Vagina (tissue), 2 donors: ENCODE measurements around the gene VRTN. TPM values are rescaled to one million over a fixed set of nuclear protein-coding genes. Genes with fewer than 3 reads are reported as not detected.
"Not testable (repeated sequence)": the region's sequence is repeated elsewhere in the genome, so short reads cannot be mapped to it uniquely, and the experiment has no call there.

Experiments
- DNase-seq, 2 donors: peaks; one replicate each; pipeline ENCODE4 v3.0.0-alpha.2; 2017; ENCODE audit errors: extremely low spot score in 2 of 2
- H3K27ac ChIP-seq: fragments of 200-600 bp; sonication (generic); one replicate; pipeline ENCODE4 v1.5.1; 2019
- H3K27me3 ChIP-seq: fragments of 200-600 bp; sonication (generic); one replicate; pipeline ENCODE4 v1.5.1; 2019
- H3K36me3 ChIP-seq, 2 donors: fragments of 200-600 bp; sonication (generic); one replicate each; pipeline ENCODE4 v1.5.1; 2017 to 2019
- H3K4me1 ChIP-seq: fragments of 200-600 bp; sonication (generic); one replicate; pipeline ENCODE4 v1.5.1; 2019
- H3K4me3 ChIP-seq, 2 donors: fragments of 200-600 bp; sonication (generic); 1 replicate in 1 of 2; 2 replicates in 1 of 2; pipeline ENCODE4 v1.5.1; 2016 to 2019
- H3K9me3 ChIP-seq: fragments of 200-600 bp; sonication (generic); one replicate; pipeline ENCODE4 v1.5.1; 2019
- CTCF ChIP-seq, 3 experiments: fragments of 450-650 bp in 2 of 3; fragments of 200-600 bp in 1 of 3; sonication (generic) in 1 of 3; IDR thresholded peaks; one replicate each; pipeline ENCODE4 v1.5.1; 2017 to 2019; ENCODE audit warnings: antibody characterized with exemption in 3 of 3, mild to moderate bottlenecking in 2 of 3, moderate library complexity in 2 of 3
- POLR2A ChIP-seq, 2 donors: fragments of 450-650 bp; IDR thresholded peaks; one replicate each; pipeline ENCODE4 v1.6.1; 2017; ENCODE audit warnings: antibody characterized with exemption in 2 of 2, mild to moderate bottlenecking in 2 of 2, moderate library complexity in 2 of 2
- POLR2AphosphoS5 ChIP-seq, 2 donors: sonication (generic); formaldehyde crosslinking; IDR thresholded peaks; one replicate each; pipeline ENCODE4 v1.9.0; 2017; ENCODE audit warnings: antibody characterized with exemption in 2 of 2, mild to moderate bottlenecking in 2 of 2, low read depth in 1 of 2; ENCODE audit not compliant: insufficient read depth in 1 of 2
- intact Hi-C: fragments of 100-400 bp; cut with DNase I; formaldehyde crosslinking; loops from one replicate; pipeline ENCODE4 v1.15.1; 2023
- total RNA-seq: library from RNA; depleted of rRNA; stranded (reverse); fragments of >200 nt; gene quantifications from one replicate; pipeline ENCODE4 v1.2.3, GENCODE V29; 2016

The VRTN gene
- total RNA-seq, 1 donor from 2014 or later = not detected

- intact Hi-C loops = loop anchor here (5.0 kb wide), 1 partner anchor 109 kb away; no protein-coding TSS in a partner anchor
- no peak for DNase-seq
- H3K9me3 ChIP-seq = no peaks in the 10 kb centered on the region
- no peaks in the 10 kb centered on the region for H3K36me3 ChIP-seq
- H3K4me3 ChIP-seq = no peak overlapping the region
- no peaks in the 10 kb centered on the region for H3K27me3 ChIP-seq
- TF ChIP-seq POLR2A (IDR thresholded peaks at IDR 0.05) (no peak), POLR2AphosphoS5 (IDR thresholded peaks at IDR 0.05; ENCODE audit: insufficient read depth in 1 of 2, low read depth in 1 of 2) (no peak), CTCF (IDR thresholded peaks at IDR 0.05) (no peak)
- H3K4me1 ChIP-seq = no peaks in the 10 kb centered on the region
- H3K27ac ChIP-seq = no peak overlapping the region
These were observed 20.2 kb downstream of the VRTN start for GRCh38 chr14:74368441-74368840.

- Histone ChIP-seq H3K4me1 (no peaks in the 10 kb centered on the region), H3K36me3 (no peaks in the 10 kb centered on the region), H3K9me3 (no peaks in the 10 kb centered on the region), H3K27ac (no peak overlapping the region), H3K4me3 (no peak overlapping the region), H3K27me3 (no peaks in the 10 kb centered on the region)
- intact Hi-C loops = no loop called here
- TF ChIP-seq CTCF (IDR thresholded peaks at IDR 0.05) (no peak), POLR2A (IDR thresholded peaks at IDR 0.05) (no peak), POLR2AphosphoS5 (IDR thresholded peaks at IDR 0.05; ENCODE audit: insufficient read depth in 1 of 2, low read depth in 1 of 2) (no peak)
- DNase-seq = no peak
These were observed 29.9 kb downstream of the VRTN start for GRCh38 chr14:74377976-74378690.

- no peaks in the 10 kb centered on the region for H3K9me3 ChIP-seq
- intact Hi-C loops = no loop called here
- no peak for DNase-seq
- H3K27ac ChIP-seq = no peak overlapping the region
- no peak overlapping the region for H3K4me3 ChIP-seq
- H3K36me3 ChIP-seq = no peaks in the 10 kb centered on the region
- no peaks in the 10 kb centered on the region for H3K27me3 ChIP-seq
- no peak for TF ChIP-seq CTCF (IDR thresholded peaks at IDR 0.05)
- no peak for TF ChIP-seq POLR2A (IDR thresholded peaks at IDR 0.05)
- no peak for TF ChIP-seq POLR2AphosphoS5 (IDR thresholded peaks at IDR 0.05; ENCODE audit: insufficient read depth in 1 of 2, low read depth in 1 of 2)
- no peaks in the 10 kb centered on the region for H3K4me1 ChIP-seq
These were observed 31.9 kb downstream of the VRTN start for GRCh38 chr14:74380172-74380571.

- TF ChIP-seq POLR2AphosphoS5 (IDR thresholded peaks at IDR 0.05; ENCODE audit: insufficient read depth in 1 of 2, low read depth in 1 of 2) (no peak), CTCF (IDR thresholded peaks at IDR 0.05) (no peak)
- no peaks in the 10 kb centered on the region for H3K27me3 ChIP-seq
- intact Hi-C loops = no loop called here
- no peak for DNase-seq
- H3K27ac ChIP-seq = no peak overlapping the region
- H3K9me3 ChIP-seq = no peaks in the 10 kb centered on the region
- H3K4me3 ChIP-seq = no peak overlapping the region
- no peaks in the 10 kb centered on the region for H3K36me3 ChIP-seq
- H3K4me1 ChIP-seq = no peaks in the 10 kb centered on the region
These were observed 32.6 kb downstream of the VRTN start for GRCh38 chr14:74380845-74381244.

- H3K4me1 ChIP-seq, H3K36me3 ChIP-seq, DNase-seq, H3K27ac ChIP-seq, H3K9me3 ChIP-seq, H3K4me3 ChIP-seq, H3K27me3 ChIP-seq, intact Hi-C loops: not testable (repeated sequence)
These were observed 33.3 kb downstream of the VRTN start for GRCh38 chr14:74381571-74381970.
